MM.1S (cell line): ENCODE measurements around the gene ETV7.

ENCODE experiments used
- CTCF ChIP-seq: fragments of 300-600 bp; sonication (generic); IDR thresholded peaks from 2 replicates; pipeline ENCODE4 v1.5.1; 2016; ENCODE audit warnings: antibody characterized with exemption, low read length, mixed read lengths
- EZH2 ChIP-seq: fragments of 300-600 bp; sonication (generic); optimal IDR thresholded peaks from 2 replicates; pipeline ENCODE3; 2017; ENCODE audit warnings: low read depth, mild to moderate bottlenecking, antibody characterized with exemption, low read length, mixed read lengths
- EZH2phosphoT487 ChIP-seq: fragments of 300-600 bp; sonication (generic); IDR thresholded peaks from 2 replicates; pipeline ENCODE4 v1.6.1; 2018; ENCODE audit warnings: antibody characterized with exemption, low read length

GRCh38 chr6:36343109-36343680, 44.3 kb downstream of the ETV7 start:
- TF ChIP-seq CTCF: no peak
- TF ChIP-seq EZH2: no peak
- TF ChIP-seq EZH2phosphoT487: no peak
